IMR-90 (cell line): ENCODE data around the gene GCM1. TPM values are rescaled to one million over a fixed set of nuclear protein-coding genes. Genes with fewer than 3 reads are reported as not detected.
A peak's percentile ranks its signal among the peaks of the same experiment; 100 is the strongest.

ENCODE experiments used
- ATAC-seq: fragments of 200-7000 bp; cut with Tn5 transposase; 2 replicates; pipeline ENCODE4 v1.9.1; 2020; ENCODE audit warnings: low read depth, mild to moderate bottlenecking, moderate library complexity
- BruUV-seq: library from RNA; stranded (reverse); fragments of 400-500 nt; replicated peaks from 2 replicates; lab custom pipeline; 2021; lab: Mats Ljungman, UMichigan
- CTCF ChIA-PET: fragments of 300-600 bp; formaldehyde crosslinking; extraction: SDS; loops from one replicate; lab custom pipeline; 2021; ENCODE audit warnings: antibody characterized with exemption; lab: Yijun Ruan, JAX
- POLR2A ChIA-PET: fragments of 300-600 bp; sonication (Branson Sonifier 250); formaldehyde crosslinking; loops from one replicate; lab custom pipeline; 2022; ENCODE audit warnings: antibody characterized with exemption; ENCODE audit not compliant: unreplicated experiment; lab: Charles Lee
- DNase-seq: peaks from one replicate; pipeline ENCODE4 v3.0.0; 2013
- H2AFZ ChIP-seq: replicated peaks from 2 replicates; pipeline ENCODE3; 2013; ENCODE audit warnings: low read length, mild to moderate bottlenecking; ENCODE audit not compliant: poor library complexity
- H2AK5ac ChIP-seq: 2 replicates; pipeline ENCODE4 v1.6.1; 2013; ENCODE audit warnings: low read depth, low read length, inconsistent platforms
- H2AK9ac ChIP-seq: replicated peaks from 2 replicates; pipeline ENCODE3; 2013; ENCODE audit warnings: mild to moderate bottlenecking, low read depth, low read length, moderate library complexity; ENCODE audit not compliant: poor library complexity
- H2BK120ac ChIP-seq: 2 replicates; pipeline ENCODE4 v1.6.1; 2013; ENCODE audit warnings: low read depth, low read length, inconsistent platforms
- H2BK15ac ChIP-seq: 3 replicates; pipeline ENCODE4 v1.6.1; 2013; ENCODE audit warnings: low read depth, low read length, inconsistent platforms
- H2BK20ac ChIP-seq: 2 replicates; pipeline ENCODE4 v1.6.1; 2013; ENCODE audit warnings: low read depth, mild to moderate bottlenecking, inconsistent platforms, low read length, moderate library complexity
- H2BK5ac ChIP-seq: 2 replicates; pipeline ENCODE4 v1.6.1; 2013; ENCODE audit warnings: mild to moderate bottlenecking, low read depth, low read length, inconsistent platforms; ENCODE audit not compliant: poor library complexity, severe bottlenecking
- H3K14ac ChIP-seq: replicated peaks from 2 replicates; pipeline ENCODE4 v1.6.1; 2013; ENCODE audit warnings: low read depth, low read length, inconsistent platforms
- H3K18ac ChIP-seq: 2 replicates; pipeline ENCODE4 v1.6.1; 2013; ENCODE audit warnings: low read depth, low read length, control low read depth
- H3K23ac ChIP-seq: 2 replicates; pipeline ENCODE4 v1.6.1; 2013; ENCODE audit warnings: low read depth, low read length, inconsistent platforms
- H3K27ac ChIP-seq: 2 replicates; pipeline ENCODE4 v1.5.1; 2013; ENCODE audit warnings: mild to moderate bottlenecking, control low read depth, low read length; ENCODE audit not compliant: insufficient read depth
- H3K27me3 ChIP-seq: 2 replicates; pipeline ENCODE4 v1.6.1; 2013; ENCODE audit warnings: low read length; ENCODE audit not compliant: control insufficient read depth, insufficient read depth
- H3K36me3 ChIP-seq: 2 replicates; pipeline ENCODE4 v1.6.1; 2013; ENCODE audit warnings: low read length, mixed read lengths; ENCODE audit not compliant: control insufficient read depth, insufficient read depth
- H3K4ac ChIP-seq: 2 replicates; pipeline ENCODE4 v1.6.1; 2013; ENCODE audit warnings: low read depth, low read length, inconsistent platforms
- H3K4me1 ChIP-seq: 2 replicates; pipeline ENCODE4 v1.6.1; 2013; ENCODE audit warnings: low read length, mixed read lengths; ENCODE audit not compliant: control insufficient read depth, insufficient read depth
- H3K4me2 ChIP-seq: 2 replicates; pipeline ENCODE4 v1.6.1; 2013; ENCODE audit warnings: low read depth, mild to moderate bottlenecking, control low read depth, low read length, moderate library complexity
- H3K4me3 ChIP-seq: 2 replicates; pipeline ENCODE4 v1.5.1; 2013; ENCODE audit warnings: low read depth, mild to moderate bottlenecking, control low read depth, low read length, moderate library complexity; ENCODE audit not compliant: insufficient read depth
- H3K56ac ChIP-seq: 2 replicates; pipeline ENCODE4 v1.6.1; 2013; ENCODE audit warnings: low read length, inconsistent platforms; ENCODE audit not compliant: insufficient read depth; ENCODE audit errors: extremely low read depth
- H3K79me1 ChIP-seq, 2 experiments: 2 replicates each; pipeline ENCODE4 v1.6.1; 2013; ENCODE audit warnings: low read length in 2 of 2, inconsistent platforms in 1 of 2, low read depth in 1 of 2
- H3K9ac ChIP-seq: 2 replicates; pipeline ENCODE4 v1.6.1; 2013; ENCODE audit warnings: low read depth, low read length, control low read depth
- H3K9me1 ChIP-seq: 2 replicates; pipeline ENCODE4 v1.6.1; 2013; ENCODE audit warnings: low read length, inconsistent platforms; ENCODE audit not compliant: insufficient read depth
- H3K9me3 ChIP-seq: 2 replicates; pipeline ENCODE4 v1.6.1; 2013; ENCODE audit warnings: low read length; ENCODE audit not compliant: control insufficient read depth, insufficient read depth
- H4K20me1 ChIP-seq: 2 replicates; pipeline ENCODE4 v1.6.1; 2013; ENCODE audit warnings: low read length, inconsistent platforms; ENCODE audit not compliant: insufficient read depth
- H4K5ac ChIP-seq: 2 replicates; pipeline ENCODE4 v1.6.1; 2013; ENCODE audit warnings: mild to moderate bottlenecking, low read depth, low read length, control low read depth
- H4K8ac ChIP-seq, 2 experiments: 2 replicates each; pipeline ENCODE4 v1.6.1; 2013; ENCODE audit warnings: low read depth in 2 of 2, low read length in 2 of 2, control low read depth in 1 of 2, inconsistent platforms in 1 of 2
- H4K91ac ChIP-seq: 2 replicates; pipeline ENCODE4 v1.6.1; 2013; ENCODE audit warnings: low read depth, low read length, inconsistent platforms; ENCODE audit not compliant: insufficient read depth
- CHD1 ChIP-seq: IDR thresholded peaks from 2 replicates; pipeline ENCODE4 v1.6.1; 2012; ENCODE audit warnings: low read depth, low read length, improper control_type of control experiment
- MAFK ChIP-seq: IDR thresholded peaks from 2 replicates; pipeline ENCODE4 v1.6.1; 2012; ENCODE audit warnings: low read depth, low read length, improper control_type of control experiment
- WGBS, 2 experiments: methylation state at CpG; one replicate each; pipeline versions ENCODE4 v1.1.5 to v1.1.7; 2013; ENCODE audit warnings: missing lambda C conversion rate in 2 of 2; ENCODE audit not compliant: insufficient read length in 1 of 2; ENCODE audit errors: extremely low coverage in 2 of 2; 5-methylcytosine and 5-hydroxymethylcytosine counted together
- dilution Hi-C: fragments of 300-500 bp; cut with HindIII; formaldehyde crosslinking; loops from one replicate; pipeline ENCODE4 v1.14.3; 2018; ENCODE audit warnings: low sequenced_read_pairs; ENCODE audit not compliant: unreplicated experiment
- in situ Hi-C: fragments of 300-500 bp; cut with MboI; formaldehyde crosslinking; loops from 3 replicates; pipeline ENCODE4 v1.14.3; 2019; ENCODE audit warnings: low sequenced_read_pairs, inconsistent platforms, mixed read lengths
- intact Hi-C: fragments of 100-400 bp; cut with micrococcal nuclease; formaldehyde crosslinking; loops from 2 replicates; pipeline ENCODE4 v1.10.0; 2022
- polyA plus RNA-seq, 3 experiments: library from polyadenylated mRNA; depleted of rRNA; stranded (reverse); fragments of >200 nt; gene quantifications; 2 replicates each; pipeline ENCODE4 v1.2.3, GENCODE V29; 2012; ENCODE audit warnings: low replicate concordance in 1 of 3
- total RNA-seq: library from RNA; depleted of rRNA; stranded (reverse); fragments of >200 nt; gene quantifications from 2 replicates; pipeline ENCODE4 v1.2.3, GENCODE V29; 2012

The GCM1 gene
- total and polyA plus RNA-seq, 2 of the 4 experiments (the other 2 are of a cell fraction) = not detected

DNA sequence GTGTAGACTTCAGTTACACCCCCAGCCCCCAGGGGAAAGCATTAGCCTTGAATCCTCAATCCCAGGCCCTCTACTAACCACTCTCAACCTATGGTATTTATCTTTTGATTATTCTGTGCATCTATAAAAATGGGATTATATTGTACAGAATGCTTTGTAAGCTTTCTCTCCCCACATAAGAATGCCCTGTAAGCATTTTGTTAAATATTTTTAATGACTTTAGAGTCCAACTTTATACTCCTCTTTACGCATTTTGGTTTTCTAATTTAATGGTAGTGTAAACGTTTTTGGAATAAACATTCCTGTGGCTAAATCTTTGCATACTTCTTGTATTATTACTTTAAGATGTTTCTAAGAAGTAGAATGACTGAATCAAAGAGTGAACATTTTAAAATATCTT lies 48.1 kb downstream of the GCM1 start:
- WGBS, 2 experiments = no CpG with 5 or more reads among the region's 2 CpGs
- in situ Hi-C loops = no loop called here
- intact Hi-C loops = loop anchor here (5.0 kb wide), 1 partner anchor 382 kb away; no protein-coding TSS in a partner anchor

More for the DNA sequence above, 48.1 kb downstream of the GCM1 start:
- H2AK5ac ChIP-seq = peak overlapping the region; percentile 53; the same call in 1 of the 2 replicates
- H4K20me1 ChIP-seq = peaks cover 3% of the 10 kb centered on the region; the same call in 1 of the 2 replicates
- H3K9ac ChIP-seq = no peak overlapping the region
- peak overlapping the region; percentile 51; the same call in 1 of the 2 replicates for H4K91ac ChIP-seq
- H3K14ac ChIP-seq = no peak overlapping the region
- peak overlapping the region; percentile 55 for H3K4me2 ChIP-seq
- H3K27ac ChIP-seq = peak overlapping the region; percentile 83; the same call in 1 of the 2 replicates
- ChIA-PET CTCF (no interaction called here), POLR2A (interaction anchor here (0.6 kb wide), 1 partner anchor 656 kb away, joined by 4 read pairs; no protein-coding TSS in a partner anchor)
- no peaks in the 10 kb centered on the region for H3K27me3 ChIP-seq
- no TSS peak for BruUV-seq
- peak overlapping the region in 1 of 2 experiments; percentile 51; a peak in 1 of 4 replicates for H4K8ac ChIP-seq
- dilution Hi-C loops = no loop called here
- H3K4ac ChIP-seq = peak overlapping the region; percentile 89
- no peak overlapping the region for H2AK9ac ChIP-seq
- peak; percentile 39 for DNase-seq
- peak overlapping the region; percentile 70 for H2BK5ac ChIP-seq
- H3K4me3 ChIP-seq = no peak overlapping the region
- no peak overlapping the region for H3K23ac ChIP-seq
- no peaks in the 10 kb centered on the region for H3K9me3 ChIP-seq
- H3K79me1 ChIP-seq = peaks cover 0 to 3% of the 10 kb centered on the region in 2 experiments; a peak in 1 of 4 replicates
- peaks cover 8% of the 10 kb centered on the region for H3K4me1 ChIP-seq
- H2AFZ ChIP-seq = no peak overlapping the region
- peak overlapping the region; percentile 54 for H4K5ac ChIP-seq
- H3K18ac ChIP-seq = peak overlapping the region; percentile 54; the same call in 1 of the 2 replicates
- H3K36me3 ChIP-seq = peaks cover 32% of the 10 kb centered on the region
- H3K9me1 ChIP-seq = peaks cover 5% of the 10 kb centered on the region
- peak overlapping the region; percentile 51 for H2BK120ac ChIP-seq
- 0 out of 3 replicates have a peak overlapping the region, but pooled peaks have one; percentile 6 for H2BK15ac ChIP-seq
- H3K56ac ChIP-seq = no peak overlapping the region; the same call in 1 of the 2 replicates
- TF ChIP-seq CHD1 (no peak), MAFK (peak; percentile 75)
- peak overlapping the region; percentile 81; the same call in 1 of the 2 replicates for H2BK20ac ChIP-seq
- ATAC-seq = peak; percentile 73
